ENCODE results near the gene TTC7B. TPM values are rescaled to one million over a fixed set of nuclear protein-coding genes. Genes with fewer than 3 reads are reported as not detected.

The TTC7B gene
- total and polyA plus RNA-seq, 9 of the 15 experiments (the other 6 are each of a cell fraction or from before 2014, with no cell fraction given) = 2.2 to 77.2 (median 36.7) TPM

- Histone ChIP-seq H3K9ac (ENCODE audit: insufficient read depth in 1 of 2, low read depth in 2 of 2, low read length in 2 of 2) (no peak overlapping the region), H3K79me2 (ENCODE audit: control insufficient read depth, insufficient read depth, low read length) (no peaks in the 10 kb centered on the region), H3K27me3 (ENCODE audit: control insufficient read depth in 2 of 2, insufficient read depth in 2 of 2, low read length in 2 of 2) (no peaks in the 10 kb centered on the region), H3K36me3 (ENCODE audit: control insufficient read depth, insufficient read depth, low read length) (no peaks in the 10 kb centered on the region), H3K9me3 (replicated peaks; ENCODE audit: control insufficient read depth, insufficient read depth, low read depth, low read length) (no peaks in the 10 kb centered on the region), H4K20me1 (replicated peaks; ENCODE audit: control insufficient read depth, insufficient read depth, low read length) (no peaks in the 10 kb centered on the region), H3K4me3 (no peak overlapping the region), H2AFZ (ENCODE audit: low read depth, low read length) (no peak overlapping the region), H3K4me2 (ENCODE audit: insufficient read depth, low read length) (no peak overlapping the region), H3K4me1 (replicated peaks in 1 of 2; ENCODE audit: control insufficient read depth in 2 of 2, insufficient read depth in 2 of 2, low read length in 2 of 2) (peaks cover 0 to 9% of the 10 kb centered on the region in 2 experiments; a peak in 3 of 5 replicates), H3K27ac (ENCODE audit: extremely low read depth, low read depth, low read length) (no peak overlapping the region), H3K9me1 (ENCODE audit: control insufficient read depth, insufficient read depth, low read length) (no peaks in the 10 kb centered on the region)
- TF ChIP-seq ZNF785 (CRISPR knock-in tag; IDR thresholded peaks at IDR 0.05) (no peak), TOE1 (IDR thresholded peaks at IDR 0.05; ENCODE audit: borderline replicate concordance) (no peak), TOE1 (CRISPR knock-in tag; IDR thresholded peaks at IDR 0.05; ENCODE audit: borderline replicate concordance, low read depth) (no peak), POLR3A (IDR thresholded peaks at IDR 0.05; ENCODE audit: borderline replicate concordance, extremely low read depth, insufficient read depth, insufficient read length) (no peak), FUS (optimal IDR thresholded peaks at IDR 0.05; ENCODE audit: low read depth, low read length) (no peak), KAT7 (CRISPR knock-in tag; IDR thresholded peaks at IDR 0.05; ENCODE audit: borderline replicate concordance) (no peak), ZNF232 (CRISPR knock-in tag; IDR thresholded peaks at IDR 0.05) (no peak), ZNF586 (CRISPR knock-in tag; conservative IDR thresholded peaks at IDR 0.05) (no peak), ZBTB43 (CRISPR knock-in tag; IDR thresholded peaks at IDR 0.05) (no peak), CHD4 (IDR thresholded peaks at IDR 0.05; ENCODE audit: insufficient read depth, insufficient replicate concordance, low read depth, low read length, poor library complexity, severe bottlenecking) (no peak), PURB (CRISPR knock-in tag; IDR thresholded peaks at IDR 0.05; ENCODE audit: low read depth) (no peak), ETS1 (conservative IDR thresholded peaks at IDR 0.05; ENCODE audit: control insufficient read depth, low read depth, low read length) (no peak), ZNF766 (CRISPR knock-in tag; conservative IDR thresholded peaks at IDR 0.05) (no peak), ZKSCAN3 (CRISPR knock-in tag; IDR thresholded peaks at IDR 0.05) (no peak), SFPQ (IDR thresholded peaks at IDR 0.05; ENCODE audit: low read depth, low read length) (no peak), POLR2B (IDR thresholded peaks at IDR 0.05; ENCODE audit: low read depth, partially characterized antibody) (no peak), HNRNPUL1 (IDR thresholded peaks at IDR 0.05; ENCODE audit: low read length) (no peak), COPS2 (conservative IDR thresholded peaks at IDR 0.05) (no peak)
- FAIRE-seq = no peak
- no peak for DNase-seq (ENCODE audit: extremely low read depth in 1 of 4, low spot score in 3 of 4)
- ChIA-PET POLR2A (no interaction called here), CTCF (ENCODE audit: low intra/inter-chr PET ratio) (no interaction called here)
- in situ Hi-C loops (cut with MboI) (no loop called here), intact Hi-C loops (cut with micrococcal nuclease) (no loop called here)
- 45% methylated on average over 4 of the region's 4 CpGs for WGBS (ENCODE audit: insufficient coverage, low coverage, missing lambda C conversion rate)
- no peak for ATAC-seq
- BruUV-seq (replicated peaks) = no TSS peak
Measured at GRCh38 chr14:90846511-90846910, 30.3 kb upstream of the TTC7B start.

All from K562 (cell line).